GM12878 (cell line): ENCODE data around the gene RAF1. TPM values are rescaled to one million over a fixed set of nuclear protein-coding genes. Genes with fewer than 3 reads are reported as not detected.

ENCODE experiments used
- ATAC-seq: fragments of 200-7000 bp; cut with Tn5 transposase; 3 replicates; pipeline ENCODE4 v1.9.1; 2020; ENCODE audit warnings: mild to moderate bottlenecking, moderate library complexity
- BruUV-seq: library from RNA; stranded (reverse); fragments of 400-500 nt; replicated peaks from 2 replicates; lab custom pipeline; 2021; lab: Mats Ljungman, UMichigan
- CTCF ChIA-PET: fragments of 300-600 bp; sonication (Branson Sonifier 250); formaldehyde crosslinking; extraction: SDS; loops from one replicate; lab custom pipeline; 2021; ENCODE audit warnings: inconsistent platforms; lab: Yijun Ruan, JAX
- POLR2A ChIA-PET: fragments of 350-600 bp; formaldehyde crosslinking; extraction: SDS; loops from one replicate; lab custom pipeline; 2021; ENCODE audit warnings: inconsistent platforms; lab: Charles Lee
- RAD21 ChIA-PET: fragments of 300-600 bp; sonication (Branson Sonifier 250); formaldehyde crosslinking; loops from one replicate; lab custom pipeline; 2023; ENCODE audit warnings: antibody characterized with exemption; ENCODE audit not compliant: unreplicated experiment; lab: Charles Lee
- SMC1A ChIA-PET: fragments of 300-600 bp; sonication (Branson Sonifier 250); formaldehyde crosslinking; loops from one replicate; lab custom pipeline; 2023; ENCODE audit not compliant: unreplicated experiment, uncharacterized antibody; lab: Charles Lee
- DNase-seq: peaks from one replicate; pipeline ENCODE4 v3.0.0-alpha.2; 2011; ENCODE audit warnings: low read depth, low spot score
- FAIRE-seq: peaks from 3 replicates; lab custom pipeline; 2011; peaks lifted over from hg19 to GRCh38; lab: Jason Lieb, UNC
- H2AFZ ChIP-seq: 2 replicates; pipeline ENCODE4 v1.6.0; 2011; ENCODE audit warnings: low read depth, low read length, control low read depth; ENCODE audit not compliant: control insufficient read depth
- H3K27ac ChIP-seq: 2 replicates; pipeline ENCODE4 v1.5.1; 2011; ENCODE audit warnings: control low read depth; ENCODE audit not compliant: control insufficient read depth, insufficient read depth
- H3K27me3 ChIP-seq, 2 experiments: replicated peaks in 1 of 2; 2 replicates each; pipeline versions ENCODE4 v1.6.0 to v1.6.1; 2011; ENCODE audit warnings: low read length in 1 of 2; ENCODE audit not compliant: control insufficient read depth in 2 of 2, insufficient read depth in 2 of 2
- H3K36me3 ChIP-seq, 2 experiments: 2 replicates each; pipeline ENCODE4 v1.5.1; 2011; ENCODE audit warnings: low read length in 1 of 2; ENCODE audit not compliant: control insufficient read depth in 2 of 2, insufficient read depth in 2 of 2
- H3K4me1 ChIP-seq: 2 replicates; pipeline ENCODE4 v1.6.1; 2011; ENCODE audit warnings: mild to moderate bottlenecking, low read length, moderate library complexity, mixed read lengths; ENCODE audit not compliant: control insufficient read depth, insufficient read depth
- H3K4me2 ChIP-seq: 2 replicates; pipeline ENCODE4 v1.6.0; 2011; ENCODE audit warnings: control low read depth; ENCODE audit not compliant: control insufficient read depth, insufficient read depth
- H3K4me3 ChIP-seq: fragments of 200-600 bp; sonication (generic); 2 replicates; pipeline ENCODE4 v1.5.1; 2016
- H3K79me2 ChIP-seq: 2 replicates; pipeline ENCODE4 v1.6.0; 2011; ENCODE audit warnings: low read length; ENCODE audit not compliant: control insufficient read depth, insufficient read depth
- H3K9ac ChIP-seq: 2 replicates; pipeline ENCODE4 v1.8.0; 2011; ENCODE audit warnings: low read length, control low read depth, mixed read lengths; ENCODE audit not compliant: control insufficient read depth, insufficient read depth
- H3K9me3 ChIP-seq: replicated peaks from 3 replicates; pipeline ENCODE4 v1.5.1; 2011; ENCODE audit warnings: mild to moderate bottlenecking, low read length; ENCODE audit not compliant: control insufficient read depth, insufficient read depth
- H4K20me1 ChIP-seq: 2 replicates; pipeline ENCODE4 v1.6.0; 2011; ENCODE audit not compliant: control insufficient read depth, insufficient read depth
- BRCA1 ChIP-seq: IDR thresholded peaks from 2 replicates; pipeline ENCODE4 v1.6.1; 2011; ENCODE audit warnings: low read depth, low read length, improper control_type of control experiment
- DPF2 ChIP-seq: fragments of 450-650 bp; IDR thresholded peaks from 2 replicates; pipeline ENCODE4 v1.6.1; 2017; ENCODE audit warnings: mild to moderate bottlenecking
- E2F8 ChIP-seq: fragments of 450-650 bp; IDR thresholded peaks from 2 replicates; pipeline ENCODE4 v1.6.1; 2018; ENCODE audit warnings: mild to moderate bottlenecking, low read depth, moderate library complexity; ENCODE audit not compliant: partially characterized antibody
- HSF1 ChIP-seq: fragments of 150-350 bp; IDR thresholded peaks from 2 replicates; pipeline ENCODE4 v1.6.1; 2014; ENCODE audit warnings: mild to moderate bottlenecking, low read depth, low read length
- IKZF2 ChIP-seq, 2 experiments: fragments of 450-650 bp; IDR thresholded peaks; 2 replicates each; pipeline ENCODE4 v1.6.1; 2017; ENCODE audit warnings: mild to moderate bottlenecking in 2 of 2, moderate library complexity in 2 of 2
- JUND ChIP-seq: IDR thresholded peaks from 2 replicates; pipeline ENCODE4 v1.6.1; 2012; ENCODE audit warnings: low read depth, mild to moderate bottlenecking, low read length, improper control_type of control experiment, moderate library complexity
- TCF3 ChIP-seq: IDR thresholded peaks from 2 replicates; pipeline ENCODE4 v1.6.1; 2012; ENCODE audit warnings: low read depth, mild to moderate bottlenecking, low read length, borderline replicate concordance; ENCODE audit not compliant: insufficient read depth
- in situ Hi-C: fragments of 300-500 bp; cut with MboI; formaldehyde crosslinking; loops from 9 replicates; pipeline ENCODE4 v1.14.3; 2018; ENCODE audit warnings: mixed read lengths
- intact Hi-C: fragments of 100-400 bp; cut with micrococcal nuclease; formaldehyde crosslinking; loops from one replicate; pipeline ENCODE4 v1.14.2; 2022; ENCODE audit not compliant: unreplicated experiment
- polyA plus RNA-seq, 11 experiments: library from polyadenylated mRNA; depleted of rRNA in 4 of 11; unstranded in 6 of 11; stranded (reverse) in 5 of 11; fragments of >200 nt; fragmentation: Nextera tagmentation in 4 of 11; fragmentation: Illumina TruSeq in 1 of 11; extraction: Ambion mirVana in 4 of 11; extraction: Trizol in 1 of 11; gene quantifications; 1 replicate in 1 of 11; 2 replicates in 10 of 11; pipeline versions ENCODE4 v1.2.1 to v1.2.3, GENCODE V29; 2011 to 2016; ENCODE audit warnings: inconsistent platforms in 2 of 11, missing spikeins in 2 of 11, low read depth in 1 of 11
- total RNA-seq, 4 experiments: library from RNA; depleted of rRNA in 3 of 4; stranded (reverse); fragments of >200 nt in 3 of 4; fragmentation: Illumina TruSeq in 1 of 4; extraction: Trizol in 1 of 4; gene quantifications; 2 replicates each; pipeline versions ENCODE4 v1.2.1 to v1.2.3, GENCODE V29; 2013 to 2021
- TF ChIP-seq, protein P1 (sequence below): fragments of 450-650 bp; IDR thresholded peaks from 2 replicates; pipeline ENCODE4 v1.6.1; 2016; ENCODE audit warnings: mild to moderate bottlenecking, moderate library complexity, borderline replicate concordance

Gene RAF1
- total and polyA plus RNA-seq, 10 of the 15 experiments (the other 5 are each of a cell fraction or from before 2014, with no cell fraction given) = 20.4 to 151 (median 77.8) TPM

DNA sequence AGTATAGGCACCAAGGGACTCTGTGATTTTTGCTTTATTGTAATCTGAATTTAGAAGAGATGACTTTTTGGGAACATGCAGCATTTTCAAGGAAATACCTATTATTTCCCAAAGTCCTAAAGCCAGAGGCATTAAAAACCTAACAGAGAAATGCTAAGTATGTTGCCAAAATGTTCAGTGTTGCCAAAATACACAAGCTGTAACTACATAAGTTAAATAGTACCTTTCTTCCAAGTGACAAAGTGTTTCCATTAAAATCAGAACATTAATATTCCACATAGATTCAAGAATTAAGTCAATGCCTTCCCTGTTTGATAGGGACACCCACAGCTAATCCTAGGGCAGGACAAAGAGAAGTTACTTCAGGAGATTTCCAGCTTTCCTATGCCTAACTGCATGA lies 65.0 kb downstream of the RAF1 start:
- POLR2A ChIA-PET = no interaction called here
- H3K36me3 ChIP-seq = peaks cover 6 to 17% of the 10 kb centered on the region in 2 experiments
- no peak for FAIRE-seq

More for the DNA sequence above, 65.0 kb downstream of the RAF1 start:
- Histone ChIP-seq H3K4me2 (no peak overlapping the region), H3K27ac (no peak overlapping the region), H3K9me3 (no peaks in the 10 kb centered on the region), H3K4me1 (no peaks in the 10 kb centered on the region), H3K4me3 (no peak overlapping the region), H3K9ac (no peak overlapping the region), H2AFZ (no peak overlapping the region), H3K27me3 (no peaks in the 10 kb centered on the region), H4K20me1 (no peaks in the 10 kb centered on the region), H3K79me2 (no peaks in the 10 kb centered on the region)
- BruUV-seq = no TSS peak
- ATAC-seq = no peak
- no peak for DNase-seq
- ChIA-PET RAD21 (interaction anchor here (1.0 to 1.3 kb wide), 3 partner anchors 17 to 61 kb away, joined by 3 to 4 read pairs (median 4); no protein-coding TSS in a partner anchor), SMC1A (interaction anchor here (1.2 to 1.4 kb wide), 2 partner anchors 11 to 61 kb away, joined by 3 to 5 read pairs; no protein-coding TSS in a partner anchor), CTCF (interaction anchor here (0.5 to 1.1 kb wide), 5 partner anchors 14 to 121 kb away, joined by 3 to 4 read pairs (median 3); partner anchors contain the start of genes RAF1 and TSEN2)
- intact Hi-C loops (no loop called here), in situ Hi-C loops (no loop called here)
- TF ChIP-seq E2F8 (no peak), HSF1 (no peak), TCF3 (no peak), IKZF2 (IDR thresholded peaks at IDR 0.05) (no peak), JUND (no peak), BRCA1 (no peak), DPF2 (no peak)
- TF ChIP-seq, protein P1, sequence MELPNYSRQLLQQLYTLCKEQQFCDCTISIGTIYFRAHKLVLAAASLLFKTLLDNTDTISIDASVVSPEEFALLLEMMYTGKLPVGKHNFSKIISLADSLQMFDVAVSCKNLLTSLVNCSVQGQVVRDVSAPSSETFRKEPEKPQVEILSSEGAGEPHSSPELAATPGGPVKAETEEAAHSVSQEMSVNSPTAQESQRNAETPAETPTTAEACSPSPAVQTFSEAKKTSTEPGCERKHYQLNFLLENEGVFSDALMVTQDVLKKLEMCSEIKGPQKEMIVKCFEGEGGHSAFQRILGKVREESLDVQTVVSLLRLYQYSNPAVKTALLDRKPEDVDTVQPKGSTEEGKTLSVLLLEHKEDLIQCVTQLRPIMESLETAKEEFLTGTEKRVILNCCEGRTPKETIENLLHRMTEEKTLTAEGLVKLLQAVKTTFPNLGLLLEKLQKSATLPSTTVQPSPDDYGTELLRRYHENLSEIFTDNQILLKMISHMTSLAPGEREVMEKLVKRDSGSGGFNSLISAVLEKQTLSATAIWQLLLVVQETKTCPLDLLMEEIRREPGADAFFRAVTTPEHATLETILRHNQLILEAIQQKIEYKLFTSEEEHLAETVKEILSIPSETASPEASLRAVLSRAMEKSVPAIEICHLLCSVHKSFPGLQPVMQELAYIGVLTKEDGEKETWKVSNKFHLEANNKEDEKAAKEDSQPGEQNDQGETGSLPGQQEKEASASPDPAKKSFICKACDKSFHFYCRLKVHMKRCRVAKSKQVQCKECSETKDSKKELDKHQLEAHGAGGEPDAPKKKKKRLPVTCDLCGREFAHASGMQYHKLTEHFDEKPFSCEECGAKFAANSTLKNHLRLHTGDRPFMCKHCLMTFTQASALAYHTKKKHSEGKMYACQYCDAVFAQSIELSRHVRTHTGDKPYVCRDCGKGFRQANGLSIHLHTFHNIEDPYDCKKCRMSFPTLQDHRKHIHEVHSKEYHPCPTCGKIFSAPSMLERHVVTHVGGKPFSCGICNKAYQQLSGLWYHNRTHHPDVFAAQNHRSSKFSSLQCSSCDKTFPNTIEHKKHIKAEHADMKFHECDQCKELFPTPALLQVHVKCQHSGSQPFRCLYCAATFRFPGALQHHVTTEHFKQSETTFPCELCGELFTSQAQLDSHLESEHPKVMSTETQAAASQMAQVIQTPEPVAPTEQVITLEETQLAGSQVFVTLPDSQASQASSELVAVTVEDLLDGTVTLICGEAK = no peak
- TF ChIP-seq, all 136 proteins: peak for 0
